GM23338 (cell line): ENCODE data around the gene APPBP2. TPM values are rescaled to one million over a fixed set of nuclear protein-coding genes. Genes with fewer than 3 reads are reported as not detected.
"Not testable (repeated sequence)": the region's sequence is repeated elsewhere in the genome, so short reads cannot be mapped to it uniquely, and the experiment has no call there.

Experiments used
- ATAC-seq: fragments of 200-7000 bp; cut with Tn5 transposase; 3 replicates; pipeline ENCODE4 v1.9.1; 2020
- DNase-seq: peaks from one replicate; pipeline ENCODE4 v3.0.0-alpha.2; 2015; ENCODE audit warnings: low spot score
- H2AFZ ChIP-seq: fragments of 200-600 bp; sonication (generic); 2 replicates; pipeline ENCODE4 v1.8.0; 2016; ENCODE audit warnings: antibody characterized with exemption, mild to moderate bottlenecking, moderate library complexity
- H3F3A ChIP-seq: fragments of 200-600 bp; sonication (generic); replicated peaks from 2 replicates; pipeline ENCODE4 v1.8.0; 2017; ENCODE audit warnings: antibody characterized with exemption, mixed run types, low read depth
- H3K27ac ChIP-seq: fragments of 200-600 bp; sonication (generic); 2 replicates; pipeline ENCODE4 v1.6.1; 2016; ENCODE audit warnings: low read depth
- H3K27me3 ChIP-seq: fragments of 200-600 bp; sonication (generic); 2 replicates; pipeline ENCODE4 v1.8.0; 2016; ENCODE audit warnings: mild to moderate bottlenecking, mixed run types, moderate library complexity; ENCODE audit not compliant: insufficient read depth
- H3K36me3 ChIP-seq: fragments of 200-600 bp; sonication (generic); 2 replicates; pipeline ENCODE4 v1.8.0; 2016; ENCODE audit warnings: mild to moderate bottlenecking; ENCODE audit not compliant: insufficient read depth
- H3K4me1 ChIP-seq: fragments of 200-600 bp; sonication (generic); 2 replicates; pipeline ENCODE4 v1.8.0; 2016; ENCODE audit warnings: mild to moderate bottlenecking, moderate library complexity; ENCODE audit not compliant: insufficient read depth
- H3K4me2 ChIP-seq: fragments of 200-600 bp; sonication (generic); 2 replicates; pipeline ENCODE4 v1.7.1; 2017; ENCODE audit warnings: mixed run types
- H3K4me3 ChIP-seq: fragments of 200-600 bp; sonication (generic); 2 replicates; pipeline ENCODE4 v1.6.1; 2016; ENCODE audit warnings: mixed run types
- H3K79me2 ChIP-seq: fragments of 200-600 bp; sonication (generic); replicated peaks from 2 replicates; pipeline ENCODE4 v1.8.0; 2017; ENCODE audit warnings: mild to moderate bottlenecking; ENCODE audit not compliant: insufficient read depth
- H3K9me2 ChIP-seq: fragments of 200-600 bp; sonication (generic); 2 replicates; pipeline ENCODE4 v1.8.0; 2017; ENCODE audit not compliant: insufficient read depth
- H4K20me1 ChIP-seq: fragments of 200-600 bp; sonication (generic); replicated peaks from 2 replicates; pipeline ENCODE4 v1.8.0; 2017; ENCODE audit warnings: mild to moderate bottlenecking; ENCODE audit not compliant: insufficient read depth
- H3K27ac Mint-ChIP-seq: 2 replicates; pipeline ENCODE4 v1.8.0; 2020; ENCODE audit warnings: inconsistent platforms, mild to moderate bottlenecking, moderate library complexity, mixed read lengths
- H3K27me3 Mint-ChIP-seq: 3 replicates; pipeline ENCODE4 v1.8.0; 2022; ENCODE audit warnings: low read depth, mild to moderate bottlenecking, moderate library complexity, mixed read lengths, inconsistent platforms; ENCODE audit not compliant: insufficient read depth, poor library complexity
- H3K36me3 Mint-ChIP-seq: 3 replicates; pipeline ENCODE4 v1.8.0; 2021; ENCODE audit warnings: low read depth, mild to moderate bottlenecking, inconsistent platforms, moderate library complexity, mixed read lengths
- H3K4me1 Mint-ChIP-seq: 3 replicates; pipeline ENCODE4 v1.8.0; 2020; ENCODE audit warnings: mild to moderate bottlenecking, inconsistent platforms, mixed read lengths
- H3K4me3 Mint-ChIP-seq: 3 replicates; pipeline ENCODE4 v1.8.0; 2021; ENCODE audit warnings: moderate library complexity, mild to moderate bottlenecking, inconsistent platforms, mixed read lengths
- H3K9me3 Mint-ChIP-seq: 3 replicates; pipeline ENCODE4 v1.8.0; 2020; ENCODE audit warnings: moderate library complexity, mild to moderate bottlenecking, inconsistent platforms, mixed read lengths
- CREB1 ChIP-seq: fragments of 250-450 bp; sonication (Bioruptor Pico); IDR thresholded peaks from 2 replicates; pipeline ENCODE4 v1.5.0; 2020; ENCODE audit warnings: low read depth, mild to moderate bottlenecking, moderate library complexity
- EZH2phosphoT487 ChIP-seq: fragments of 200-600 bp; sonication (generic); IDR thresholded peaks from one replicate; pipeline ENCODE4 v1.8.1; 2018; ENCODE audit warnings: antibody characterized with exemption; ENCODE audit not compliant: unreplicated experiment
- JUNB ChIP-seq: IDR thresholded peaks from one replicate; pipeline ENCODE4 v1.6.1; 2016; ENCODE audit warnings: antibody characterized with exemption; ENCODE audit not compliant: unreplicated experiment
- NANOG ChIP-seq: IDR thresholded peaks from 2 replicates; pipeline ENCODE4 v1.6.1; 2016; ENCODE audit warnings: antibody characterized with exemption, borderline replicate concordance
- POLR2AphosphoS5 ChIP-seq: IDR thresholded peaks from 2 replicates; pipeline ENCODE4 v1.6.1; 2016; ENCODE audit warnings: antibody characterized with exemption, low read depth
- ZNF114 ChIP-seq: fragments of 250-450 bp; sonication (Bioruptor Pico); IDR thresholded peaks from 2 replicates; pipeline ENCODE4 v1.5.0; 2020; ENCODE audit warnings: mild to moderate bottlenecking, moderate library complexity
- ZNF331 ChIP-seq: fragments of 250-450 bp; sonication (Bioruptor Pico); IDR thresholded peaks from 2 replicates; pipeline ENCODE4 v1.5.0; 2020; ENCODE audit warnings: low read depth, mild to moderate bottlenecking, moderate library complexity
- polyA plus RNA-seq: library from polyadenylated mRNA; unstranded; fragments of >200 nt; fragmentation: Nextera tagmentation; extraction: Ambion mirVana; gene quantifications from 2 replicates; pipeline ENCODE4 v1.2.1, GENCODE V29; 2016
- total RNA-seq: library from RNA; depleted of rRNA; stranded (reverse); fragments of >200 nt; shearing (Covaris generic); gene quantifications from 2 replicates; pipeline ENCODE4 v1.2.3, GENCODE V29; 2014
- TF ChIP-seq, protein P1 (sequence below), 2 experiments: fragments of 200-600 bp in 1 of 2; sonication (generic) in 1 of 2; conservative IDR thresholded peaks; 2 replicates each; pipeline versions ENCODE4 v1.5.1 to v1.6.1; 2016 to 2017; ENCODE audit warnings: antibody characterized with exemption in 2 of 2, low read depth in 2 of 2, mild to moderate bottlenecking in 2 of 2, moderate library complexity in 1 of 2
- TF ChIP-seq, protein P2 (sequence below): IDR thresholded peaks from 2 replicates; pipeline ENCODE4 v1.6.1; 2016; ENCODE audit warnings: antibody characterized with exemption
- TF ChIP-seq, protein P3 (sequence below): fragments of 250-450 bp; sonication (Bioruptor Pico); IDR thresholded peaks from 2 replicates; pipeline ENCODE4 v1.5.0; 2020; ENCODE audit warnings: mild to moderate bottlenecking, moderate library complexity

Gene APPBP2
- total and polyA plus RNA-seq, 2 experiments from 2014 or later: 9.3 to 15.0 TPM

DNA sequence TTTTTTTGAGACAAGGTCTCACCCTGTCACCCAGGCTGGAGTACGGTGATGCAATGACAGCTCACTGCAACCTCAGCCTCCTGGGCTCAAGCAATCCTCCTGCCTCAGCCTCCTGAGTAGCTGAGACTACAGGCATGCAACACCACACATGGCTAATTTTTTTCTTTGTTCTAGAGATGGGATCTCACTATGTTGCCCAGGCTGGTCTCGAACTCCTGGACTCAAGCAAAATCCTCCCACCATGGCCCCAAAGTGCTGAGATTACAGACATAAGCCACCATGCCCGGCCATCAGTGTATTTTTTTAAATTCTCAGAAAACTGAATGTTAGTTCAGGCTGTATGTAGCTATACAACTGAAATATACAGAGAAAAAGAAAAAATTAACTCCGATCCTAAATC, 6.2 kb downstream of the APPBP2 start:
- H3K79me2 ChIP-seq: peaks cover 96% of the 10 kb centered on the region
- H3K27me3 Mint-ChIP-seq: no peaks in the 10 kb centered on the region
- H3F3A ChIP-seq: no peaks in the 10 kb centered on the region
- peaks cover 15% of the 10 kb centered on the region; the same call in 2 of the 3 replicates for H3K36me3 Mint-ChIP-seq
- no peaks in the 10 kb centered on the region for H3K36me3 ChIP-seq
- peaks cover 10% of the 10 kb centered on the region for H3K4me1 ChIP-seq
- no peak overlapping the region for H2AFZ ChIP-seq
- no peak for TF ChIP-seq EZH2phosphoT487
- no peak for TF ChIP-seq CREB1 (CRISPR knock-in tag)
- TF ChIP-seq, protein P1, sequence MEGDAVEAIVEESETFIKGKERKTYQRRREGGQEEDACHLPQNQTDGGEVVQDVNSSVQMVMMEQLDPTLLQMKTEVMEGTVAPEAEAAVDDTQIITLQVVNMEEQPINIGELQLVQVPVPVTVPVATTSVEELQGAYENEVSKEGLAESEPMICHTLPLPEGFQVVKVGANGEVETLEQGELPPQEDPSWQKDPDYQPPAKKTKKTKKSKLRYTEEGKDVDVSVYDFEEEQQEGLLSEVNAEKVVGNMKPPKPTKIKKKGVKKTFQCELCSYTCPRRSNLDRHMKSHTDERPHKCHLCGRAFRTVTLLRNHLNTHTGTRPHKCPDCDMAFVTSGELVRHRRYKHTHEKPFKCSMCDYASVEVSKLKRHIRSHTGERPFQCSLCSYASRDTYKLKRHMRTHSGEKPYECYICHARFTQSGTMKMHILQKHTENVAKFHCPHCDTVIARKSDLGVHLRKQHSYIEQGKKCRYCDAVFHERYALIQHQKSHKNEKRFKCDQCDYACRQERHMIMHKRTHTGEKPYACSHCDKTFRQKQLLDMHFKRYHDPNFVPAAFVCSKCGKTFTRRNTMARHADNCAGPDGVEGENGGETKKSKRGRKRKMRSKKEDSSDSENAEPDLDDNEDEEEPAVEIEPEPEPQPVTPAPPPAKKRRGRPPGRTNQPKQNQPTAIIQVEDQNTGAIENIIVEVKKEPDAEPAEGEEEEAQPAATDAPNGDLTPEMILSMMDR (conservative IDR thresholded peaks at IDR 0.05; ENCODE audit: low read depth in 2 of 2): no peak
- TF ChIP-seq, protein P2, sequence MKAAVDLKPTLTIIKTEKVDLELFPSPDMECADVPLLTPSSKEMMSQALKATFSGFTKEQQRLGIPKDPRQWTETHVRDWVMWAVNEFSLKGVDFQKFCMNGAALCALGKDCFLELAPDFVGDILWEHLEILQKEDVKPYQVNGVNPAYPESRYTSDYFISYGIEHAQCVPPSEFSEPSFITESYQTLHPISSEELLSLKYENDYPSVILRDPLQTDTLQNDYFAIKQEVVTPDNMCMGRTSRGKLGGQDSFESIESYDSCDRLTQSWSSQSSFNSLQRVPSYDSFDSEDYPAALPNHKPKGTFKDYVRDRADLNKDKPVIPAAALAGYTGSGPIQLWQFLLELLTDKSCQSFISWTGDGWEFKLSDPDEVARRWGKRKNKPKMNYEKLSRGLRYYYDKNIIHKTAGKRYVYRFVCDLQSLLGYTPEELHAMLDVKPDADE: no peak
- no peak for TF ChIP-seq ZNF114 (CRISPR knock-in tag)
- no peak for TF ChIP-seq POLR2AphosphoS5
- TF ChIP-seq ZNF331: no peak
- TF ChIP-seq JUNB: no peak
- TF ChIP-seq NANOG: no peak
- TF ChIP-seq, protein P3, sequence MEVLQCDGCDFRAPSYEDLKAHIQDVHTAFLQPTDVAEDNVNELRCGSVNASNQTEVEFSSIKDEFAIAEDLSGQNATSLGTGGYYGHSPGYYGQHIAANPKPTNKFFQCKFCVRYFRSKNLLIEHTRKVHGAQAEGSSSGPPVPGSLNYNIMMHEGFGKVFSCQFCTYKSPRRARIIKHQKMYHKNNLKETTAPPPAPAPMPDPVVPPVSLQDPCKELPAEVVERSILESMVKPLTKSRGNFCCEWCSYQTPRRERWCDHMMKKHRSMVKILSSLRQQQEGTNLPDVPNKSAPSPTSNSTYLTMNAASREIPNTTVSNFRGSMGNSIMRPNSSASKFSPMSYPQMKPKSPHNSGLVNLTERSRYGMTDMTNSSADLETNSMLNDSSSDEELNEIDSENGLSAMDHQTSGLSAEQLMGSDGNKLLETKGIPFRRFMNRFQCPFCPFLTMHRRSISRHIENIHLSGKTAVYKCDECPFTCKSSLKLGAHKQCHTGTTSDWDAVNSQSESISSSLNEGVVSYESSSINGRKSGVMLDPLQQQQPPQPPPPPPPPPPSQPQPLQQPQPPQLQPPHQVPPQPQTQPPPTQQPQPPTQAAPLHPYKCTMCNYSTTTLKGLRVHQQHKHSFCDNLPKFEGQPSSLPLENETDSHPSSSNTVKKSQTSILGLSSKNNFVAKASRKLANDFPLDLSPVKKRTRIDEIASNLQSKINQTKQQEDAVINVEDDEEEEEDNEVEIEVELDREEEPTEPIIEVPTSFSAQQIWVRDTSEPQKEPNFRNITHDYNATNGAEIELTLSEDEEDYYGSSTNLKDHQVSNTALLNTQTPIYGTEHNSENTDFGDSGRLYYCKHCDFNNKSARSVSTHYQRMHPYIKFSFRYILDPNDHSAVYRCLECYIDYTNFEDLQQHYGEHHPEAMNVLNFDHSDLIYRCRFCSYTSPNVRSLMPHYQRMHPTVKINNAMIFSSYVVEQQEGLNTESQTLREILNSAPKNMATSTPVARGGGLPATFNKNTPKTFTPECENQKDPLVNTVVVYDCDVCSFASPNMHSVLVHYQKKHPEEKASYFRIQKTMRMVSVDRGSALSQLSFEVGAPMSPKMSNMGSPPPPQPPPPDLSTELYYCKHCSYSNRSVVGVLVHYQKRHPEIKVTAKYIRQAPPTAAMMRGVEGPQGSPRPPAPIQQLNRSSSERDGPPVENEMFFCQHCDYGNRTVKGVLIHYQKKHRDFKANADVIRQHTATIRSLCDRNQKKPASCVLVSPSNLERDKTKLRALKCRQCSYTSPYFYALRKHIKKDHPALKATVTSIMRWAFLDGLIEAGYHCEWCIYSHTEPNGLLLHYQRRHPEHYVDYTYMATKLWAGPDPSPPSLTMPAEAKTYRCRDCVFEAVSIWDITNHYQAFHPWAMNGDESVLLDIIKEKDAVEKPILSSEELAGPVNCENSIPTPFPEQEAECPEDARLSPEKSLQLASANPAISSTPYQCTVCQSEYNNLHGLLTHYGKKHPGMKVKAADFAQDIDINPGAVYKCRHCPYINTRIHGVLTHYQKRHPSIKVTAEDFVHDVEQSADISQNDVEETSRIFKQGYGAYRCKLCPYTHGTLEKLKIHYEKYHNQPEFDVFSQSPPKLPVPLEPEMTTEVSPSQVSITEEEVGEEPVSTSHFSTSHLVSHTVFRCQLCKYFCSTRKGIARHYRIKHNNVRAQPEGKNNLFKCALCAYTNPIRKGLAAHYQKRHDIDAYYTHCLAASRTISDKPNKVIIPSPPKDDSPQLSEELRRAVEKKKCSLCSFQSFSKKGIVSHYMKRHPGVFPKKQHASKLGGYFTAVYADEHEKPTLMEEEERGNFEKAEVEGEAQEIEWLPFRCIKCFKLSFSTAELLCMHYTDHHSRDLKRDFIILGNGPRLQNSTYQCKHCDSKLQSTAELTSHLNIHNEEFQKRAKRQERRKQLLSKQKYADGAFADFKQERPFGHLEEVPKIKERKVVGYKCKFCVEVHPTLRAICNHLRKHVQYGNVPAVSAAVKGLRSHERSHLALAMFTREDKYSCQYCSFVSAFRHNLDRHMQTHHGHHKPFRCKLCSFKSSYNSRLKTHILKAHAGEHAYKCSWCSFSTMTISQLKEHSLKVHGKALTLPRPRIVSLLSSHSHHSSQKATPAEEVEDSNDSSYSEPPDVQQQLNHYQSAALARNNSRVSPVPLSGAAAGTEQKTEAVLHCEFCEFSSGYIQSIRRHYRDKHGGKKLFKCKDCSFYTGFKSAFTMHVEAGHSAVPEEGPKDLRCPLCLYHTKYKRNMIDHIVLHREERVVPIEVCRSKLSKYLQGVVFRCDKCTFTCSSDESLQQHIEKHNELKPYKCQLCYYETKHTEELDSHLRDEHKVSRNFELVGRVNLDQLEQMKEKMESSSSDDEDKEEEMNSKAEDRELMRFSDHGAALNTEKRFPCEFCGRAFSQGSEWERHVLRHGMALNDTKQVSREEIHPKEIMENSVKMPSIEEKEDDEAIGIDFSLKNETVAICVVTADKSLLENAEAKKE: no peak
- no peak overlapping the region for H3K27ac Mint-ChIP-seq
- no peaks in the 10 kb centered on the region for H3K27me3 ChIP-seq
- peaks cover 19% of the 10 kb centered on the region; the same call in 1 of the 2 replicates for H4K20me1 ChIP-seq
- no peak overlapping the region for H3K4me3 Mint-ChIP-seq
- peaks cover 5% of the 10 kb centered on the region; the same call in 2 of the 3 replicates for H3K4me1 Mint-ChIP-seq
- ATAC-seq (no peak), DNase-seq (no peak)
- no peak overlapping the region for H3K4me2 ChIP-seq
- no peaks in the 10 kb centered on the region for H3K9me3 Mint-ChIP-seq
- no peak overlapping the region for H3K27ac ChIP-seq
- no peaks in the 10 kb centered on the region for H3K9me2 ChIP-seq
- no peak overlapping the region for H3K4me3 ChIP-seq

DNA sequence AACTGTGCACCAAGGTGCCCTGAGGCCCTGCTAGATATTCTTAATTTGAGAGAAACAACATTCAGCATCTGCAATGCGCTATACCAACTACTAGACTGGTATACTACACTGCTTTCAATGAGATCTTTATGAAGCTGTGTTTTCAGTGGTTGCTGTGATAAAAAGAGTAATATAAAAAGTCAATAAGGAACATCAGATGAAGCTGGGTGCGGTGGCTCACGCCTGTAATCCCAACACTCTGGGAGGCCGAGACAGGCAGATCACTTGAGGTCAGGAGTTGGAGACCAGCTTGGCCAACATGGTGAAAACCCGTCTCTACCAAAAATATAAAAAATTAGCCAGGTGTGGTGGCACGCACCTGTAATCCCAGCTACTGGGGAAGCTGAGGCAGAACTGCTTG, 10.4 kb downstream of the APPBP2 start:
- H3K79me2 ChIP-seq: peaks cover 96% of the 10 kb centered on the region
- not testable (repeated sequence) for H3K4me3 Mint-ChIP-seq, H3K9me3 Mint-ChIP-seq, H4K20me1 ChIP-seq, H3K27ac ChIP-seq, H3K4me1 Mint-ChIP-seq, H3F3A ChIP-seq, H3K27me3 ChIP-seq, DNase-seq, H3K27ac Mint-ChIP-seq, H3K36me3 ChIP-seq, H2AFZ ChIP-seq, H3K4me1 ChIP-seq, H3K4me2 ChIP-seq, H3K4me3 ChIP-seq, ATAC-seq, H3K27me3 Mint-ChIP-seq, H3K9me2 ChIP-seq
- H3K36me3 Mint-ChIP-seq: peaks cover 28% of the 10 kb centered on the region

DNA sequence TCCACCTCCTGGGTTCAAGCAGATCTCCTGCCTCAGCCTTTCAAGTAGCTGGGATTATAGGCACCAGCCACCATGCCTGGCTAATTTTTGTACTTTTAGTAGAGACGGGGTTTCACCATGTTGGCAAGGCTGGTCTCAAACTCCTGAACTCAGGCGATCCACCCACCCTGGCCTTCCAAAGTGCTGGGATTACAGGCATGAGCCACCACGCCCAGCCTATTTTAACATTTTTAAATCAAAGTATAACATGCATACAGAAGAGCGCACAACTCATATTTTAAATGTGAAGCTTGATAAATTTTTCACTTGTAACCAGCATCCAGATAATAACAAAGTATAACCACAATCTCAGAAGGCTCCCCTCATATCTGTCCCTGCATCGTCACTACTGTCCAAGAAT, 10.8 kb downstream of the APPBP2 start:
- not testable (repeated sequence) for H3K27ac Mint-ChIP-seq, DNase-seq, H3K9me3 Mint-ChIP-seq, H2AFZ ChIP-seq, H3F3A ChIP-seq, ATAC-seq, H3K4me1 Mint-ChIP-seq, H4K20me1 ChIP-seq, H3K4me2 ChIP-seq, H3K4me3 ChIP-seq, H3K27me3 ChIP-seq, H3K36me3 ChIP-seq, H3K9me2 ChIP-seq, H3K4me3 Mint-ChIP-seq, H3K27me3 Mint-ChIP-seq, H3K27ac ChIP-seq, H3K4me1 ChIP-seq
- H3K79me2 ChIP-seq: peaks cover 96% of the 10 kb centered on the region
- H3K36me3 Mint-ChIP-seq: peaks cover 26% of the 10 kb centered on the region
